ENCODE results near the gene DMGDH. TPM values are rescaled to one million over a fixed set of nuclear protein-coding genes. Genes with fewer than 3 reads are reported as not detected.
A peak's percentile ranks its signal among the peaks of the same experiment; 100 is the strongest.

Gene DMGDH
- total and polyA plus RNA-seq, 10 of the 15 experiments (the other 5 are each of a cell fraction or from before 2014, with no cell fraction given): 0.22 to 1.5 (median 0.44) TPM; not detected in 3

- TF ChIP-seq ZNF687 (IDR thresholded peaks at IDR 0.05): 0 out of 2 replicates have a peak, but pooled peaks have one; percentile 42
- no peak for TF ChIP-seq RUNX3 (IDR thresholded peaks at IDR 0.05; ENCODE audit: low read length)
- TF ChIP-seq MLLT1 (IDR thresholded peaks at IDR 0.05): no peak
- no peak for TF ChIP-seq USF2 (IDR thresholded peaks at IDR 0.05; ENCODE audit: borderline replicate concordance, low read depth, low read length)
- no peak for TF ChIP-seq ELK1 (IDR thresholded peaks at IDR 0.05; ENCODE audit: low read depth, low read length)
- no peak for TF ChIP-seq SMAD1 (IDR thresholded peaks at IDR 0.05; ENCODE audit: low read depth, partially characterized antibody)
- no peak for TF ChIP-seq IRF5 (IDR thresholded peaks at IDR 0.05; ENCODE audit: borderline replicate concordance)
- 0 out of 2 replicates have a peak, but pooled peaks have one; percentile 6 for TF ChIP-seq HCFC1 (IDR thresholded peaks at IDR 0.05; ENCODE audit: low read length)
- TF ChIP-seq SREBF1 (IDR thresholded peaks at IDR 0.05; ENCODE audit: low read length): no peak
- no peak for TF ChIP-seq CBFB (IDR thresholded peaks at IDR 0.05; ENCODE audit: low read depth)
- no peak for TF ChIP-seq MEF2B (IDR thresholded peaks at IDR 0.05; ENCODE audit: partially characterized antibody, poor library complexity, severe bottlenecking)
- no peak for TF ChIP-seq FOXK2 (IDR thresholded peaks at IDR 0.05)
- TF ChIP-seq POLR2A (IDR thresholded peaks at IDR 0.05; ENCODE audit: low read depth, low read length): peak; percentile 89
- no peak for TF ChIP-seq ATF3 (IDR thresholded peaks at IDR 0.05; ENCODE audit: borderline replicate concordance, extremely low read depth, low read depth, low read length)
- TF ChIP-seq NR2F1 (conservative IDR thresholded peaks at IDR 0.05): no peak; the same call in 1 of the 2 replicates
- TF ChIP-seq RBBP5 (conservative IDR thresholded peaks at IDR 0.05): no peak
- no peak for TF ChIP-seq POLR2AphosphoS2 (IDR thresholded peaks at IDR 0.05; ENCODE audit: low read depth, low read length)
- no peak for TF ChIP-seq TBL1XR1 (IDR thresholded peaks at IDR 0.05; ENCODE audit: low read depth, low read length)
- no peak for TF ChIP-seq ZSCAN29 (IDR thresholded peaks at IDR 0.05)
- no peak for TF ChIP-seq GABPA (IDR thresholded peaks at IDR 0.05; ENCODE audit: low read depth)
These were observed 84.9 kb downstream of the DMGDH start (continued) for GRCh38 chr5:78984439-78985115.

Measured in GM12878 (cell line).